ENCODE results near the gene RNASEH1. TPM values are rescaled to one million over a fixed set of nuclear protein-coding genes. Genes with fewer than 3 reads are reported as not detected.

Gene RNASEH1
- total RNA-seq, 2 donors from 2014 or later: 10.3 to 31.7 TPM

DNA sequence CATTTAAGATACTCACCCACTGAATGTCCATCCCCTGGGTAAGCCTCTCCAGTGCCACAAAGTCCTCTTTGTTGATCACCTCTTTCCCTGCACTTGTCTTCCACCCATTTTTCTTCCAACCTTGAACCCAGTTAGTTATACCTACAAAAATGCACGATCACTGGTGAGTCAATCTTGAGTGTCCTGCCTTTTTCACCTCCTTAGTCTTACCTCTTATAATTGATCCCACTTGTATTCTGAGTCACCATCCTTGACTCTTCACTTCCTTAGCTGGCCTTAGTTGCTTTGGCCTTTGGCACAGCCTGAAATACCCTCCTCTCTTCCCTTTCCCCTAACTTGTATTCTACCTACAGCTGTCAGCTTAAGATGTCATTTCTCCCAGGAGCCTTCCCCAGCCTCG lies 10.2 kb downstream of the RNASEH1 start:
- Mint-ChIP-seq H3K9me3 (no peaks in the 10 kb centered on the region), H3K27ac (no peak overlapping the region)

DNA sequence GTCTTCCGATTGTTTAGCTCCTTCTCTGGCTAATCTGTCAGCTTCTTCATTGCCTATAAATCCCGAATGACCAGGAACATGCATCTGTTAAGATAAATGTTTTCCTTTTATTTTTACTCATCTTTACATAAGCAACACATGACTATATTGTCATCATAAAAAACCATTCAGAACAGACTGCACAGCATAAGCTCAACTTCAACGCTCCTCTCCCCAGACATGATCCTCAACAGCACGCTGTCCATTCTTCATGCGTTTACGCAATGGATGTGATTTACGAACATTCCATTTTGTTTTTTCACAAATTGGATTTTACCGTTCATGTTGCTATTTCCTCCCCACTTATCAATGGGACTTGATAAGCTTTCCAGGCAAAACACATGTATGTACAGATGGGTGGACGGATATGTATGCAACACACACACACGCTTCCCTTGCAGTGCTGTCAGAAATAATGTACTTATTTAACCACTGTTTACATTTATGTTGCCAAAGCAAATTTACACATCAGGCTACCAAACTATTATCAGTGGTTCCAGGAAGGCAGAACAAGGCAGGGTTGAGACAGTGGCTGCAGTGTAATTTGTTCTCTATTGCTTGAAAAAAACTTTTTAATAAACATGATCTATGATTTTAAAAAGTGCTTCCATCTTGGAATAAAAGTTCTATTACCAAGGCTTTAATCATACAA lies 12.2 kb downstream of the RNASEH1 start:
- H3K9me3 Mint-ChIP-seq: no peaks in the 10 kb centered on the region
- no peak overlapping the region for H3K27ac Mint-ChIP-seq
- peaks cover 100% of the 10 kb centered on the region for H3K36me3 Mint-ChIP-seq (ENCODE audit: low read depth)
- no peaks in the 10 kb centered on the region for H3K27me3 Mint-ChIP-seq
- no peaks in the 10 kb centered on the region for H3K4me1 Mint-ChIP-seq
- no peak overlapping the region for H3K4me3 Mint-ChIP-seq
- ATAC-seq (replicated peaks): no peak

More for the DNA sequence above, 10.2 kb downstream of the RNASEH1 start:
- Mint-ChIP-seq H3K27me3 (no peaks in the 10 kb centered on the region), H3K4me1 (no peaks in the 10 kb centered on the region), H3K36me3 (ENCODE audit: low read depth) (peaks cover 100% of the 10 kb centered on the region), H3K4me3 (no peak overlapping the region)
- no peak for ATAC-seq (replicated peaks)

DNA sequence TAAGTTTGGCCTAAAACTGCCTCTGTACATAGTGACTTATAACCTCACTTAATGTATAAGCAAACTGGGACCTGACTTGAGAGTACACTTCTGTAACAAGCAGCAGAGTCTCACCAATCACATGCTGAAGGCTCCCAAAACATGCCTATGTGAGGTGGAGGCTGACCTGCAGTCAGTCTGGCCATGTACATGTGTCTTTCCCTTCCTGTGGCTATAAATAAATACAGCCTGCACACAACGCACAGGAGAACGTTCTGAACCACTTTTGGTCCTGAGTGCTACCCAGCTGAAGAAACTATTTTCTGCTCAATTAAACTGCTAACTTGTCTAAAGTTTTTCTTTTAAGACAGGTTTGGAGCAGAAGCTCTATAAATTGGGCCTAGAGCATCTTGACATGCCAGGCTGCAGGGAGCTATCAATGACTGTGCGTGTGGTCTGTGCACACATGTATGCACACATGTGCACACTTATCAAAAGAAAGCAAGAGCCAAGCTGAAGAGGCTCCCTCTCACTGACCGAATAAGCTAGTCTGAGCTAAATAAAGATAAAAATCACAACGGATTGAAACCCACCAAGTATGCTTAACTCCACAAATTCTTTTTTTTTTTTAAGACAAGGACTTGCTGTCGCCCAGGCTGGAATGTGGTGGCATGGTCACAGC lies 15.0 kb downstream of the RNASEH1 start:
- no peak for ATAC-seq (replicated peaks)
- no peak overlapping the region for H3K27ac Mint-ChIP-seq
- H3K4me3 Mint-ChIP-seq: no peak overlapping the region
- H3K27me3 Mint-ChIP-seq: no peaks in the 10 kb centered on the region
- no peaks in the 10 kb centered on the region for H3K9me3 Mint-ChIP-seq
- H3K36me3 Mint-ChIP-seq (ENCODE audit: low read depth): peaks cover 92% of the 10 kb centered on the region
- H3K4me1 Mint-ChIP-seq: no peaks in the 10 kb centered on the region

DNA sequence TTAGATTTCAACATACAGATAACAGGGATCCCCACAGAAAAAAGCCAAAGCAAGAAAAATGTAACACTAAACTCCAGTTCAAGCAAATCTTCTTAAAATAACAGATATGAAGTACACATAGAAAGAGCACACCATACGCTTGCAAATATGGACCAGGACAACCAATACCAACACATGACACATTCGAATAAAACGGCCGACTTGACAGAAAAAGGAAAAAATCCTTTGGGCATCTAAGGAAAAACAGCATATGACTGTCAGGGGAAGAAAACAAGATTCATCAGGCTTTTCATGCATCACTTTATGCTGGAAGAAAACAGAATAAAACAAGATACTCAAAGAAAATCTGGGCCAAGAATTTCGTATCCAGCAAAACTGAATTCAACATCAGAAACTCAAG lies 16.0 kb downstream of the RNASEH1 start:
- ATAC-seq (replicated peaks): no peak
- no peaks in the 10 kb centered on the region for H3K27me3 Mint-ChIP-seq
- H3K4me3 Mint-ChIP-seq: no peak overlapping the region
- H3K4me1 Mint-ChIP-seq: no peaks in the 10 kb centered on the region
- no peaks in the 10 kb centered on the region for H3K9me3 Mint-ChIP-seq
- no peak overlapping the region for H3K27ac Mint-ChIP-seq
- peaks cover 82% of the 10 kb centered on the region for H3K36me3 Mint-ChIP-seq (ENCODE audit: low read depth)

DNA sequence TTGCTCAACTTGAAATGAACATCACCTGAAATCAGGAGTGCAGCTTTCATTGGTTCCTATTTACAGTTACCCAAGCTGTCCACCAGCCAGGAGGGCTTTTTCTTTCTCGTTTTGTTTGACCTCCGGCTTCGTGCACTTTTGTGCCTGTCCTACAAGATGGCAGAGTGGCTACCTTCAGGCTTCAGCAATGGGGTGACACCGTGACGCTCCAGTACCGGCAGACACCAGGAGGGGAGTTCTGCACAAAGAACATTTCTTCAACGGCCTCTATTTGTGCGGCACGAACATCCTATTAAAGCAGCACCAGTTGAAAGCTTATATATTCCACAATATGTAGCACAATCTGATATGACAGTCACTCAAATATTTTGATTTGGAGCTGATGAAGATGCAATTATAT lies 18.3 kb downstream of the RNASEH1 start:
- no peak for ATAC-seq (replicated peaks)
- H3K27me3 Mint-ChIP-seq: no peaks in the 10 kb centered on the region
- no peaks in the 10 kb centered on the region for H3K4me1 Mint-ChIP-seq
- no peaks in the 10 kb centered on the region for H3K9me3 Mint-ChIP-seq
- no peak overlapping the region for H3K4me3 Mint-ChIP-seq
- peaks cover 59% of the 10 kb centered on the region for H3K36me3 Mint-ChIP-seq (ENCODE audit: low read depth)
- no peak overlapping the region for H3K27ac Mint-ChIP-seq

DNA sequence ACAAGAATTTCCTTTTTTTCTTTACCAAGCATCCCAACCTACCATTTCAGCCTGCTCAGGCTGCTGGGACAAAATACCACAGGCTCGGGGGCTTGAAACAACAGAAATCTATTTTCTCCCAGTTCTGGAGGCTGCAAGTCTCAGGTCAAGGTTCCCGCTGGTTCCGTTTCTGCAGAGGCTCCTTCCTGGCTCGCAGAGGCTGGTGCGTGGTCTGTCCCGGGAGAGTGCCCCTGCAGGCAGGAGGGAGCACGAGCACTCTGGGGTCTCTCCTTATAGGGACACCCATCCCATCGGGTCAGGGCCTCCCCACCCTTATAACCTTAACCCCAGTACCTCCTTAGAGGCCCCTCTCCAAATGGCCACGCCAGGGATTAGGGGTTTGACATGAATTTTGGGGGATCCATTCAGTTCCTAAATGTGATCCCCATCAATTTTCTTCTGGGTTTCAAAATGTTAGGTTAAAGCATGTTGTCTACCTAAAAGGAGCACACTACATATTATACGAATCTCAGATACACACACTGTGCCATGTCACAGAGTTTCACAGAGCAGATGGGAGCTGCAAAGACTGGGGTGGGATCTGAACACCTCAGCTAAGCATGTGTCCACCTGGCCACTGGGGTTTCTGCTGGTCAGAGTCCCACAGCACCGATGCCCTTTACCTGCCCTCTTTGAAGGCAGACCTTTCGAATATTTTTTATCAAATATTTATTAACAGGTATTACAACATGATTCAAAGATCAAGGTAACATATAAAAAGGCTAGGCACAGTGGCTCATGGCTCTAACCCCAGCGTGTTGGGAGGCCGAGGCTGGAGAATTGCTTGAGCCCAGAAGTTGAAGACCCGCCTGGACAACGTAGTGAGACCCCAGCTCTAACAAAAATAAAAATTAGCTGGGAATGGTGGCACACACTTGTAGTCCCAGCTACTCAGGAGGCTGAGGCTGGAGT lies 21.2 kb downstream of the RNASEH1 start:
- H3K4me3 Mint-ChIP-seq: no peak overlapping the region
- H3K4me1 Mint-ChIP-seq: no peaks in the 10 kb centered on the region
- H3K27ac Mint-ChIP-seq: peak overlapping the region; percentile 22
- ATAC-seq (replicated peaks): no peak
- H3K36me3 Mint-ChIP-seq (ENCODE audit: low read depth): peaks cover 30% of the 10 kb centered on the region
- H3K27me3 Mint-ChIP-seq: no peaks in the 10 kb centered on the region
- no peaks in the 10 kb centered on the region for H3K9me3 Mint-ChIP-seq

DNA sequence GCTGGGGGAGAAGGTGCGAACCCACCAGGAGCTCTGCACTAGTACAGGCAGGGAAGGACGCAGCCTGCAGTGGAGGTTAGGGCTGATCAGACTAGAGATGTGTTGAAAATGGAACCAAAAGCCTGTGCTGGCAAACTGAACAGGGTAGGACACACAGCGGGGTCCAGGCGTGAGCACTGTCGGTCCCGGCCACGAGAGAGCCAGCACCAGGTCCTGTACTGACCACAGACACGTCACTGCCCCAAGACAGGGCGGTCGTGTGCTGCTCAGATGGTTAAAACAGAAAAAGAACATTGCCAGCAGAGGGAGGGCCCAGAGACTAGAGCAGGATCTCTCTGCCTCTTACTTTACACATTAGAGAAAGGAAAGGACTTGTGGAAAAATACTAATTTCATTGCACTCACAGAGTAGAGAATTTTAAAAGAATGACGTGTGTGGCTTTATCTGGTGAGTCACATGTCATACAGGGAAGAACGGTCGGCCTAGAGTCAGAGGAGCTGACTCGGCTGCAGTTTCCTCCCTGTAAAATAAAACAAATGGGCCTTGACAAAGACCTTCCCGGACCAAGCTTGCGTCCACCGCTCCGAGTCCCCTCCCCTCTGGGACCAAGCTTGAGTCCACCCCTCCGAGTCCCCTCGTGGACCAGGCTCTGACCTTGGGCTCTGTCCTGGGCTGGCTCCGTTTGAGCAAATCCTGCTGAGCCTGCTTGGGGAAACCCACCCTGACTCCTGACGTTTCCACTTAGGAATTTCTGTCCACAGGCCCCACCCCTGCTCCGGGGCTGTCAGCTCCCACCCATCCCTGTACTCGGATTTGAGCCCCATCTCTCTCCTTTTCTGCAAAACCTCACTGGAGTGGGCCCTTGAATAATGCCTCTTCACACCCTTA lies 22.1 kb downstream of the RNASEH1 start:
- Mint-ChIP-seq H3K36me3 (ENCODE audit: low read depth) (peaks cover 21% of the 10 kb centered on the region), H3K4me3 (no peak overlapping the region), H3K27ac (peak overlapping the region; percentile 22), H3K9me3 (no peaks in the 10 kb centered on the region), H3K4me1 (no peaks in the 10 kb centered on the region), H3K27me3 (no peaks in the 10 kb centered on the region)
- peak; percentile 55 for ATAC-seq (replicated peaks)

DNA sequence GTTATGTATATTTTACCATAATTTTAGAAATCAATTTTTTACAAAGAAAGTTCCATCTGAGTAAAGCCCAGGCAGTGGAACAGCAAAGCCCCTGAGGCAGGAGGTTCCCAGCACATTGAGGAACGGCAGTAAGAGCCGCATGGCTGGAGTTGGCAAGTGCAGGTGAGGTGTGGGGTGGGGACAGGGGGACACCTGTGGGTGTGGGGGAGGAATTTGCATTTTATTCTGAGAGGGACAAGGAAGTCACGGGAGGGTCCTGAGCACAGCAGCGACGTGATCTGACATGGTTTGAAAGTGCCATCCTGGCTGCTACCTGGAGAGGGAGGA lies 22.7 kb downstream of the RNASEH1 start:
- Mint-ChIP-seq H3K9me3 (no peaks in the 10 kb centered on the region), H3K4me1 (no peaks in the 10 kb centered on the region), H3K27ac (no peak overlapping the region), H3K27me3 (no peaks in the 10 kb centered on the region), H3K4me3 (no peak overlapping the region), H3K36me3 (ENCODE audit: low read depth) (peaks cover 15% of the 10 kb centered on the region)
- no peak for ATAC-seq (replicated peaks)

DNA sequence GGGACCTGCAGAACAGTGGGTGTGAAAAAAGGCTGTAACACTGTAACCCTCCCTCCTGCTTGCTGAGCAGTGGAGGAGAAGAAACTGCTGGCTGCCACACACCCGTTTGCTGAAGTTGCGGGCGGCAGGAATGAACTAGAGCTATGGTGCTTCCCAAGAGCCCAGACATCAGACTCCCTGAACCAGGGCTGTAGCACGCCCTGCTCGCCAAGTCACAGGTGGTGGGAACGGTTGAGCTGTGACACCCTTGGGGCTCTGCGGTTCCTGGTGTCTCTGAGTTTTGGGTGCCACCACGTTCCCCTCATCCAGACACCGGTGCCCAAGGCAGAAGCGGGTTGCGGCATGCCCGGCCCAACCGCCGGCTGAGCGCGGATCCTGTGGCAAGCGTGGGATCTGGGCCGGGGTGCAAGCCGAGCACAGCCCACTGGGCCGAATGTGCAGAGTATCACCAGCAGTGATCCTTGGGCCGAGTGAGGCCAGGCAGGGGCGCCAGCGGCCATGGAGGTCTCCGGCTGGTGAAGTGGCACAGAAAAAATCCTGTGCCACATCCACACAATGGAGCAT lies 23.8 kb downstream of the RNASEH1 start:
- H3K27ac Mint-ChIP-seq: no peak overlapping the region
- peaks cover 4% of the 10 kb centered on the region for H3K36me3 Mint-ChIP-seq (ENCODE audit: low read depth)
- no peak for ATAC-seq (replicated peaks)
- H3K9me3 Mint-ChIP-seq: no peaks in the 10 kb centered on the region
- no peak overlapping the region for H3K4me3 Mint-ChIP-seq
- no peaks in the 10 kb centered on the region for H3K27me3 Mint-ChIP-seq
- no peaks in the 10 kb centered on the region for H3K4me1 Mint-ChIP-seq

DNA sequence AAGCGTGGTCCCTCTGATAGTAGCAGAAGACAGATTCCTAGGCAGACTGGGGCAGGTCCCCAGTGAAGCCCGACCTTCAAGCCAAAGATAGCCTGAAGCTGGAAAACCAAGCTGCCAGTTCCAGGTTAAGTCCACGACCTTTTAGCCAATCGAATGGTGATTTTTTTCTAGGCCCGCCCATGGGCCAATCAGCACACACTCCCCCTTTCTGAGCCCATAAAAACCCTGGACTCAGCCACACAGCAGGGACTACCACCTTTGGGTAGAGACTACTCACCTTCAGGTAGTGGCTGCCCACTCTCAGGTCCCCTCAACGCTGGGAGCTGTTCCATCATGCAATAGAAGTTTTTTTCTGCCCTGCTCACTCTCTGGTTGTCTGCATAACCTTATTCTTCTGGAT lies 24.3 kb downstream of the RNASEH1 start:
- no peak for ATAC-seq (replicated peaks)
- Mint-ChIP-seq H3K27ac (no peak overlapping the region), H3K9me3 (no peaks in the 10 kb centered on the region), H3K4me1 (no peaks in the 10 kb centered on the region), H3K36me3 (ENCODE audit: low read depth) (no peaks in the 10 kb centered on the region), H3K4me3 (no peak overlapping the region), H3K27me3 (no peaks in the 10 kb centered on the region)

DNA sequence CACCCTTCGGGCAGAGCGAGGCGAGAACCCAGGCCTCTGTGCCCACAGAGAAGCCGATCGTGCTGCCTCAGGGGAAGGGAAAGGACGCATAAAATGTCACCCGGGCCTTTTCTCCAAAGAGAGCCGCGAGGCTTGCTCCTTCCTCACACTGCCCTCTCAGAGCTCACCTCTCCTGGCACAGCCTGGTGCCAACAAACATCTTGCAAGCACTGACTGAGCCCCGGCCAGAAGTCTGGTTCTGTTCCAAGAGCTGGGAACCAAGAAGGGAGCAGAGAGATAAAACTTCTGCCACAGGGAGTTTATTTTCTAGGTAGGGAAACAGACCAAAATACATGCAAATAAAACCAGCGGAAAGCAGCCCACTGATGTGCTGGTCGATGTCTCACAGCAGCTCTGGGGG lies 25.2 kb downstream of the RNASEH1 start:
- Mint-ChIP-seq H3K9me3 (no peaks in the 10 kb centered on the region), H3K27ac (no peak overlapping the region), H3K36me3 (ENCODE audit: low read depth) (no peaks in the 10 kb centered on the region), H3K27me3 (no peaks in the 10 kb centered on the region), H3K4me3 (no peak overlapping the region), H3K4me1 (no peaks in the 10 kb centered on the region)
- ATAC-seq (replicated peaks): no peak

DNA sequence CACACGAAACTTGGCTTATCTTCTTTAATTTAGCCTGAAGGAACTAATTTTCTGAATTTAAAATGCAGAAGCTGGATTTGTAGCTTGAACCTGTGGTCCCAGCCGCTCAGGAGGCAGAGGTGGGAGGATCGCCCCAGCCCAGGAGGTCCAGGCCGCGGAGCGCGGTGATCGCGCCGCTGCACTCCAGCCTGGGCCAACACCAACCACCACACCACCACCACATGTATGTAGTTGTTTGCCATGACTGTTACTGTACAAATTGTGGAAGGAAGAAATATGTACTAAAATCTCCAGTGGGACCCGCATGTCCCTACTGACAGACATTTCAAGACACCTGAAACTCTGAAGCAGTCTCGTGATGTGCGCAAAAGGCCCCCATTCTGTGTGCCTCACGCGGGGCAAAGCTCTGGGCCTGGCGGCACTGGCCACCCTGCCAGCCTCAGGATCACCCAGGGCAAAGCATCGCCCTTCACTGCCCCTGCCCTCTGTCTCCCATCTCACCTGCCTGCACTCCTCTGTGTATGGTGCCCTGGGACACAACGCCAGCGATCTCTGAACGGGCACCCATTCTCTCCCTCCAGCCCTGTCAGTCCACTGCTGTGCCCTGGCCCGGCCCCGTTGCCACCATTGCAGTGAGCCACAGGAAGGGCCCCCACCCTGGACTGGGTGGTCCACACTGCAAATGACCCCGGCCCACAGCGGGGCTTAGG lies 28.7 kb downstream of the RNASEH1 start:
- no peaks in the 10 kb centered on the region for H3K9me3 Mint-ChIP-seq

More for the DNA sequence above, 28.7 kb downstream of the RNASEH1 start:
- Mint-ChIP-seq H3K36me3 (ENCODE audit: low read depth) (no peaks in the 10 kb centered on the region), H3K4me3 (no peak overlapping the region), H3K4me1 (no peaks in the 10 kb centered on the region), H3K27ac (no peak overlapping the region), H3K27me3 (no peaks in the 10 kb centered on the region)
- no peak for ATAC-seq (replicated peaks)
